ENCODE results near the gene PDILT.

- TF ChIP-seq CTCF (IDR thresholded peaks at IDR 0.05): no peak
- TF ChIP-seq POLR2A (IDR thresholded peaks at IDR 0.05; ENCODE audit: low read depth): no peak
- TF ChIP-seq POLR2AphosphoS5 (IDR thresholded peaks at IDR 0.05): no peak
Observed at GRCh38 chr16:20322696-20323095, 81.8 kb downstream of the PDILT start.

Data from esophagus muscularis mucosa (tissue), 3 donors.